ENCODE results near the gene ISCA1.

Gene ISCA1

GRCh38 chr9:86282077-86282978, at the start of gene ISCA1:
ISCA1 (minus strand) TSS chr9:86282538; CDS start chr9:86282458, 80 bp downstream.
- TF ChIP-seq, protein P1, sequence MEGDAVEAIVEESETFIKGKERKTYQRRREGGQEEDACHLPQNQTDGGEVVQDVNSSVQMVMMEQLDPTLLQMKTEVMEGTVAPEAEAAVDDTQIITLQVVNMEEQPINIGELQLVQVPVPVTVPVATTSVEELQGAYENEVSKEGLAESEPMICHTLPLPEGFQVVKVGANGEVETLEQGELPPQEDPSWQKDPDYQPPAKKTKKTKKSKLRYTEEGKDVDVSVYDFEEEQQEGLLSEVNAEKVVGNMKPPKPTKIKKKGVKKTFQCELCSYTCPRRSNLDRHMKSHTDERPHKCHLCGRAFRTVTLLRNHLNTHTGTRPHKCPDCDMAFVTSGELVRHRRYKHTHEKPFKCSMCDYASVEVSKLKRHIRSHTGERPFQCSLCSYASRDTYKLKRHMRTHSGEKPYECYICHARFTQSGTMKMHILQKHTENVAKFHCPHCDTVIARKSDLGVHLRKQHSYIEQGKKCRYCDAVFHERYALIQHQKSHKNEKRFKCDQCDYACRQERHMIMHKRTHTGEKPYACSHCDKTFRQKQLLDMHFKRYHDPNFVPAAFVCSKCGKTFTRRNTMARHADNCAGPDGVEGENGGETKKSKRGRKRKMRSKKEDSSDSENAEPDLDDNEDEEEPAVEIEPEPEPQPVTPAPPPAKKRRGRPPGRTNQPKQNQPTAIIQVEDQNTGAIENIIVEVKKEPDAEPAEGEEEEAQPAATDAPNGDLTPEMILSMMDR (IDR thresholded peaks at IDR 0.05) = no peak

- TF ChIP-seq, protein P1 (IDR thresholded peaks at IDR 0.05) = no peak
Observed at GRCh38 chr9:86330186-86330585, 47.8 kb upstream of the ISCA1 start.

DNA sequence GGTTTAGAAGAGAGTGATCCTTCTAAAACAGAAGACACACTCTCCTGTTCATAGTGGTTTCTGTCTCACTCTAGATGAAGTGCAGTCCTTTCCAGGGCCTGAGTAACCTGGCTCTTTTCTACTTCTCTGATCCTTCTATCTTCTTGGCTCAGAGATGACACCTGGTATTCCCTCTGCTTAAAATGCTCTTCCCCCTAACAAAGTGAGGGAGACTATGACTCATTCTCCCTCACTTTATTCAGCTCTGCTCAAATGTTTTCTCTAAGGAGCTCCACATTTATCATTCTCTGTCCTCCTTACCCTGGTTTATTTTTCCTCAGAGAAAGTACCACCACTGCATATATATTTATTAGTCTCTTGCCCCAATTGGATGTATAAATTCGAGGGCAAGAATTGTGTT, 47.3 kb upstream of the ISCA1 start:
- TF ChIP-seq, protein P1 (IDR thresholded peaks at IDR 0.05) = no peak

DNA sequence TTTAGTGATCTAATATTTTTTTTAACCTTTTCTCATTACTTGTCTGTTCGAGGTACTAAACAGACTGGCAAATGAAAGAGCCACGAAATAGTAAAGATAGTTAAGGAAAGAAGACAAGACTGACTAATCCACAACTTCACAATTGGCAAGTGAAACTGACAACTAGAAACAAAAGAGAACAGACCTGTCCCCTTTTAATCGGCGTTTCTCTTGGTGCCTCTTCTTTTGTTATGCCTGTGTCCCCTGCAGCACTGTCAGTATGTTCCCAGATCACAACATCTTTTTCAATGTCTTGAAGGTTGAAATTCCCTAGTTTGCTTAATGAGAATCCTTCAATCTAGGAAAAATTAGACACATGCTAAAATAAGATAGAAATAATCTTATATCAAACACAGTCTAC, 45.8 kb upstream of the ISCA1 start:
- TF ChIP-seq, protein P1 (IDR thresholded peaks at IDR 0.05) = no peak

GRCh38 chr9:86326536-86326935, 44.2 kb upstream of the ISCA1 start:
- TF ChIP-seq, protein P1 (IDR thresholded peaks at IDR 0.05) = no peak

DNA sequence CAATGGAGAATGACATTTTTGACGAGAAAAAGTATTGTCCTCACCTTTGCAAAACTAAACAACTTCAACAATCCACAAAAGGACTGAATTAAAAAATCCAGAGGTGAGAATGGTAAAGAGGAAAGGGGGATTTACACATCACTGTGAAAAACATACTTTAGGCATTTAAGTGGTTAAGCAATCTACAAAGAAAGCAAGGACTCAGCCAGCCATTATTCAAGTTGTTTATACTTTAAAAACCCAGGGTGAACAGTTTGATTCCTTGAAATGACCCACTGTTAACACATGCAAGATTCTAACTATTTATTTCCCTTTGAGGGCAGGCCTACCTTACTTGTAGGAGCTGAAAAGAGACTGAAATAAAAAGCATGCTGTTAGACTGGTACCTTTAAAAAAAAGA, 42.6 kb upstream of the ISCA1 start:
- TF ChIP-seq, protein P1 (IDR thresholded peaks at IDR 0.05) = no peak

- TF ChIP-seq, protein P1 (IDR thresholded peaks at IDR 0.05) = no peak
Observed at GRCh38 chr9:86324308-86324707, 42.0 kb upstream of the ISCA1 start.
